ENCODE data around the gene RNF20.
"Not testable (repeated sequence)": the region's sequence is repeated elsewhere in the genome, so short reads cannot be mapped to it uniquely, and the experiment has no call there.

Gene RNF20

GRCh38 chr9:101533334-101534204 lies at the start of gene RNF20:
Gene RNF20, plus strand, starts transcription at chr9:101533853. Its CDS starts 1,571 bp downstream, at chr9:101535424.
- DNase-seq (ENCODE audit: low read depth) = peak; percentile 100

GRCh38 chr9:101484046-101484445 lies 49.6 kb upstream of the RNF20 start:
- no peak for DNase-seq (ENCODE audit: low read depth)

GRCh38 chr9:101485924-101486692 lies 47.5 kb upstream of the RNF20 start:
- no peak for DNase-seq (ENCODE audit: low read depth)

- no peak for DNase-seq (ENCODE audit: low read depth)
Observed at GRCh38 chr9:101486693-101487442, 46.8 kb upstream of the RNF20 start.

- DNase-seq (ENCODE audit: low read depth) = no peak
Observed at GRCh38 chr9:101487443-101487840, 46.2 kb upstream of the RNF20 start.

GRCh38 chr9:101495810-101496209 lies 37.8 kb upstream of the RNF20 start:
- no peak for DNase-seq (ENCODE audit: low read depth)

- DNase-seq (ENCODE audit: low read depth) = no peak
Observed at GRCh38 chr9:101498323-101498722, 35.3 kb upstream of the RNF20 start.

GRCh38 chr9:101504188-101504587 lies 29.5 kb upstream of the RNF20 start:
- no peak for DNase-seq (ENCODE audit: low read depth)

- DNase-seq (ENCODE audit: low read depth) = no peak
Observed at GRCh38 chr9:101508211-101508610, 25.4 kb upstream of the RNF20 start.

GRCh38 chr9:101509572-101509971 lies 24.1 kb upstream of the RNF20 start:
- DNase-seq (ENCODE audit: low read depth) = no peak

- no peak for DNase-seq (ENCODE audit: low read depth)
Observed at GRCh38 chr9:101510459-101510858, 23.2 kb upstream of the RNF20 start.

GRCh38 chr9:101511009-101511408 lies 22.6 kb upstream of the RNF20 start:
- DNase-seq (ENCODE audit: low read depth) = no peak

- DNase-seq (ENCODE audit: low read depth) = no peak
Observed at GRCh38 chr9:101512116-101512515, 21.5 kb upstream of the RNF20 start.

- no peak for DNase-seq (ENCODE audit: low read depth)
Observed at GRCh38 chr9:101513351-101513750, 20.3 kb upstream of the RNF20 start.

- no peak for DNase-seq (ENCODE audit: low read depth)
Observed at GRCh38 chr9:101514071-101514470, 19.6 kb upstream of the RNF20 start.

- DNase-seq (ENCODE audit: low read depth) = no peak
Observed at GRCh38 chr9:101516655-101517054, 17.0 kb upstream of the RNF20 start.

GRCh38 chr9:101518489-101518888 lies 15.2 kb upstream of the RNF20 start:
- DNase-seq (ENCODE audit: low read depth) = not testable (repeated sequence)

GRCh38 chr9:101524371-101524770 lies 9.3 kb upstream of the RNF20 start:
- DNase-seq (ENCODE audit: low read depth) = no peak

GRCh38 chr9:101527066-101527465 lies 6.6 kb upstream of the RNF20 start:
- no peak for DNase-seq (ENCODE audit: low read depth)

GRCh38 chr9:101528015-101528414 lies 5.6 kb upstream of the RNF20 start:
- no peak for DNase-seq (ENCODE audit: low read depth)

- peak; percentile 54 for DNase-seq (ENCODE audit: low read depth)
Observed at GRCh38 chr9:101530076-101530711, 3.5 kb upstream of the RNF20 start.

GRCh38 chr9:101536351-101536750 lies 2.7 kb downstream of the RNF20 start:
- no peak for DNase-seq (ENCODE audit: low read depth)

All from stimulated activated CD4-positive, alpha-beta T cell treated with anti-CD3 and anti-CD28 coated beads, Interleukin-2, amount 100 ng/mL, for 4 hours (primary cell).